GM23338 (cell line): ENCODE data around the gene KRTAP12-2. TPM values are rescaled to one million over a fixed set of nuclear protein-coding genes. Genes with fewer than 3 reads are reported as not detected.

ENCODE experiments used
- CREB1 ChIP-seq: fragments of 250-450 bp; sonication (Bioruptor Pico); IDR thresholded peaks from 2 replicates; pipeline ENCODE4 v1.5.0; 2020; ENCODE audit warnings: low read depth, mild to moderate bottlenecking, moderate library complexity
- CTCF ChIP-seq, 2 experiments: fragments of 200-600 bp in 1 of 2; sonication (generic) in 1 of 2; conservative IDR thresholded peaks; 2 replicates each; pipeline versions ENCODE4 v1.5.1 to v1.6.1; 2016 to 2017; ENCODE audit warnings: antibody characterized with exemption in 2 of 2, low read depth in 2 of 2, mild to moderate bottlenecking in 2 of 2, moderate library complexity in 1 of 2
- EZH2 ChIP-seq: fragments of 200-600 bp; sonication (generic); IDR thresholded peaks from one replicate; pipeline ENCODE4 v1.8.0; 2017; ENCODE audit warnings: antibody characterized with exemption, mild to moderate bottlenecking, low read depth; ENCODE audit not compliant: unreplicated experiment
- EZH2phosphoT487 ChIP-seq: fragments of 200-600 bp; sonication (generic); IDR thresholded peaks from one replicate; pipeline ENCODE4 v1.8.1; 2018; ENCODE audit warnings: antibody characterized with exemption; ENCODE audit not compliant: unreplicated experiment
- NANOG ChIP-seq: IDR thresholded peaks from 2 replicates; pipeline ENCODE4 v1.6.1; 2016; ENCODE audit warnings: antibody characterized with exemption, borderline replicate concordance
- REST ChIP-seq: IDR thresholded peaks from one replicate; pipeline ENCODE4 v1.6.1; 2018; ENCODE audit warnings: antibody characterized with exemption; ENCODE audit not compliant: unreplicated experiment
- ZNF114 ChIP-seq: fragments of 250-450 bp; sonication (Bioruptor Pico); IDR thresholded peaks from 2 replicates; pipeline ENCODE4 v1.5.0; 2020; ENCODE audit warnings: mild to moderate bottlenecking, moderate library complexity
- ZNF331 ChIP-seq: fragments of 250-450 bp; sonication (Bioruptor Pico); IDR thresholded peaks from 2 replicates; pipeline ENCODE4 v1.5.0; 2020; ENCODE audit warnings: low read depth, mild to moderate bottlenecking, moderate library complexity
- polyA plus RNA-seq: library from polyadenylated mRNA; unstranded; fragments of >200 nt; fragmentation: Nextera tagmentation; extraction: Ambion mirVana; gene quantifications from 2 replicates; pipeline ENCODE4 v1.2.1, GENCODE V29; 2016
- total RNA-seq: library from RNA; depleted of rRNA; stranded (reverse); fragments of >200 nt; shearing (Covaris generic); gene quantifications from 2 replicates; pipeline ENCODE4 v1.2.3, GENCODE V29; 2014
- TF ChIP-seq, protein P1 (sequence below): fragments of 250-450 bp; sonication (Bioruptor Pico); IDR thresholded peaks from 2 replicates; pipeline ENCODE4 v1.5.0; 2020; ENCODE audit warnings: mild to moderate bottlenecking, moderate library complexity

Gene KRTAP12-2
- total and polyA plus RNA-seq, 2 experiments from 2014 or later: not detected

GRCh38 chr21:44619886-44620285 is 46.8 kb downstream of the KRTAP12-2 start (continued):
- TF ChIP-seq, protein P1, sequence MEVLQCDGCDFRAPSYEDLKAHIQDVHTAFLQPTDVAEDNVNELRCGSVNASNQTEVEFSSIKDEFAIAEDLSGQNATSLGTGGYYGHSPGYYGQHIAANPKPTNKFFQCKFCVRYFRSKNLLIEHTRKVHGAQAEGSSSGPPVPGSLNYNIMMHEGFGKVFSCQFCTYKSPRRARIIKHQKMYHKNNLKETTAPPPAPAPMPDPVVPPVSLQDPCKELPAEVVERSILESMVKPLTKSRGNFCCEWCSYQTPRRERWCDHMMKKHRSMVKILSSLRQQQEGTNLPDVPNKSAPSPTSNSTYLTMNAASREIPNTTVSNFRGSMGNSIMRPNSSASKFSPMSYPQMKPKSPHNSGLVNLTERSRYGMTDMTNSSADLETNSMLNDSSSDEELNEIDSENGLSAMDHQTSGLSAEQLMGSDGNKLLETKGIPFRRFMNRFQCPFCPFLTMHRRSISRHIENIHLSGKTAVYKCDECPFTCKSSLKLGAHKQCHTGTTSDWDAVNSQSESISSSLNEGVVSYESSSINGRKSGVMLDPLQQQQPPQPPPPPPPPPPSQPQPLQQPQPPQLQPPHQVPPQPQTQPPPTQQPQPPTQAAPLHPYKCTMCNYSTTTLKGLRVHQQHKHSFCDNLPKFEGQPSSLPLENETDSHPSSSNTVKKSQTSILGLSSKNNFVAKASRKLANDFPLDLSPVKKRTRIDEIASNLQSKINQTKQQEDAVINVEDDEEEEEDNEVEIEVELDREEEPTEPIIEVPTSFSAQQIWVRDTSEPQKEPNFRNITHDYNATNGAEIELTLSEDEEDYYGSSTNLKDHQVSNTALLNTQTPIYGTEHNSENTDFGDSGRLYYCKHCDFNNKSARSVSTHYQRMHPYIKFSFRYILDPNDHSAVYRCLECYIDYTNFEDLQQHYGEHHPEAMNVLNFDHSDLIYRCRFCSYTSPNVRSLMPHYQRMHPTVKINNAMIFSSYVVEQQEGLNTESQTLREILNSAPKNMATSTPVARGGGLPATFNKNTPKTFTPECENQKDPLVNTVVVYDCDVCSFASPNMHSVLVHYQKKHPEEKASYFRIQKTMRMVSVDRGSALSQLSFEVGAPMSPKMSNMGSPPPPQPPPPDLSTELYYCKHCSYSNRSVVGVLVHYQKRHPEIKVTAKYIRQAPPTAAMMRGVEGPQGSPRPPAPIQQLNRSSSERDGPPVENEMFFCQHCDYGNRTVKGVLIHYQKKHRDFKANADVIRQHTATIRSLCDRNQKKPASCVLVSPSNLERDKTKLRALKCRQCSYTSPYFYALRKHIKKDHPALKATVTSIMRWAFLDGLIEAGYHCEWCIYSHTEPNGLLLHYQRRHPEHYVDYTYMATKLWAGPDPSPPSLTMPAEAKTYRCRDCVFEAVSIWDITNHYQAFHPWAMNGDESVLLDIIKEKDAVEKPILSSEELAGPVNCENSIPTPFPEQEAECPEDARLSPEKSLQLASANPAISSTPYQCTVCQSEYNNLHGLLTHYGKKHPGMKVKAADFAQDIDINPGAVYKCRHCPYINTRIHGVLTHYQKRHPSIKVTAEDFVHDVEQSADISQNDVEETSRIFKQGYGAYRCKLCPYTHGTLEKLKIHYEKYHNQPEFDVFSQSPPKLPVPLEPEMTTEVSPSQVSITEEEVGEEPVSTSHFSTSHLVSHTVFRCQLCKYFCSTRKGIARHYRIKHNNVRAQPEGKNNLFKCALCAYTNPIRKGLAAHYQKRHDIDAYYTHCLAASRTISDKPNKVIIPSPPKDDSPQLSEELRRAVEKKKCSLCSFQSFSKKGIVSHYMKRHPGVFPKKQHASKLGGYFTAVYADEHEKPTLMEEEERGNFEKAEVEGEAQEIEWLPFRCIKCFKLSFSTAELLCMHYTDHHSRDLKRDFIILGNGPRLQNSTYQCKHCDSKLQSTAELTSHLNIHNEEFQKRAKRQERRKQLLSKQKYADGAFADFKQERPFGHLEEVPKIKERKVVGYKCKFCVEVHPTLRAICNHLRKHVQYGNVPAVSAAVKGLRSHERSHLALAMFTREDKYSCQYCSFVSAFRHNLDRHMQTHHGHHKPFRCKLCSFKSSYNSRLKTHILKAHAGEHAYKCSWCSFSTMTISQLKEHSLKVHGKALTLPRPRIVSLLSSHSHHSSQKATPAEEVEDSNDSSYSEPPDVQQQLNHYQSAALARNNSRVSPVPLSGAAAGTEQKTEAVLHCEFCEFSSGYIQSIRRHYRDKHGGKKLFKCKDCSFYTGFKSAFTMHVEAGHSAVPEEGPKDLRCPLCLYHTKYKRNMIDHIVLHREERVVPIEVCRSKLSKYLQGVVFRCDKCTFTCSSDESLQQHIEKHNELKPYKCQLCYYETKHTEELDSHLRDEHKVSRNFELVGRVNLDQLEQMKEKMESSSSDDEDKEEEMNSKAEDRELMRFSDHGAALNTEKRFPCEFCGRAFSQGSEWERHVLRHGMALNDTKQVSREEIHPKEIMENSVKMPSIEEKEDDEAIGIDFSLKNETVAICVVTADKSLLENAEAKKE (CRISPR knock-in tag): no peak
- TF ChIP-seq EZH2: no peak
- TF ChIP-seq ZNF114 (CRISPR knock-in tag): no peak
- no peak for TF ChIP-seq CREB1 (CRISPR knock-in tag)
- no peak for TF ChIP-seq NANOG
- no peak for TF ChIP-seq EZH2phosphoT487
- no peak for TF ChIP-seq CTCF (conservative IDR thresholded peaks at IDR 0.05; ENCODE audit: low read depth in 2 of 2)
- no peak for TF ChIP-seq ZNF331 (CRISPR knock-in tag)
- no peak for TF ChIP-seq REST
